CD14-positive monocyte (primary cell): ENCODE results near the gene MTFMT. TPM values are rescaled to one million over a fixed set of nuclear protein-coding genes. Genes with fewer than 3 reads are reported as not detected.

Experiments
- DNase-seq, 3 donors: peaks; one replicate each; pipeline ENCODE4 v3.0.0-alpha.2; 2011 to 2022
- H2AFZ ChIP-seq: 2 replicates; pipeline ENCODE4 v1.6.0; 2012; ENCODE audit warnings: mild to moderate bottlenecking, low read depth, low read length, inconsistent platforms; ENCODE audit not compliant: insufficient read depth, poor library complexity, severe bottlenecking
- H3K27ac ChIP-seq, 2 donors: 1 replicate in 1 of 2; 2 replicates in 1 of 2; pipeline ENCODE4 v1.5.1; 2012 to 2013; ENCODE audit warnings: low read length in 2 of 2, control low read depth in 1 of 2, inconsistent platforms in 1 of 2, low read depth in 1 of 2, mild to moderate bottlenecking in 1 of 2
- H3K27me3 ChIP-seq, 2 donors: one replicate each; pipeline versions ENCODE4 v1.6.0 to v1.6.1; 2011 to 2013; ENCODE audit warnings: low read length in 2 of 2; ENCODE audit not compliant: control insufficient read depth in 2 of 2, insufficient read depth in 2 of 2
- H3K36me3 ChIP-seq, 2 donors: replicated peaks in 1 of 2; 1 replicate in 1 of 2; 2 replicates in 1 of 2; pipeline versions ENCODE4 v1.5.1 to v1.6.1; 2012 to 2013; ENCODE audit warnings: low read length in 2 of 2, control low read depth in 1 of 2, inconsistent platforms in 1 of 2, mild to moderate bottlenecking in 1 of 2; ENCODE audit not compliant: insufficient read depth in 2 of 2, control insufficient read depth in 1 of 2
- H3K4me1 ChIP-seq, 2 donors: 1 replicate in 1 of 2; 2 replicates in 1 of 2; pipeline versions ENCODE4 v1.5.1 to v1.6.1; 2012 to 2013; ENCODE audit warnings: low read length in 2 of 2, control low read depth in 1 of 2, inconsistent platforms in 1 of 2, mild to moderate bottlenecking in 1 of 2, moderate library complexity in 1 of 2; ENCODE audit not compliant: insufficient read depth in 2 of 2, control insufficient read depth in 1 of 2
- H3K4me2 ChIP-seq: replicated peaks from 2 replicates; pipeline ENCODE3; 2012; ENCODE audit warnings: low read length, moderate library complexity, mild to moderate bottlenecking; ENCODE audit not compliant: poor library complexity, severe bottlenecking; ENCODE audit errors: extremely low read depth
- H3K4me3 ChIP-seq, 3 experiments: fragments of 200-600 bp in 1 of 3; sonication (generic) in 1 of 3; replicated peaks in 1 of 3; 1 replicate in 2 of 3; 2 replicates in 1 of 3; pipeline ENCODE4 v1.5.1; 2011 to 2013; ENCODE audit warnings: low read length in 3 of 3, mild to moderate bottlenecking in 3 of 3, control low read depth in 2 of 3, low read depth in 2 of 3, inconsistent platforms in 1 of 3, moderate library complexity in 1 of 3
- H3K79me2 ChIP-seq: 2 replicates; pipeline ENCODE4 v1.6.0; 2012; ENCODE audit warnings: mild to moderate bottlenecking, control low read depth, inconsistent platforms, low read length, moderate library complexity; ENCODE audit not compliant: insufficient read depth
- H3K9ac ChIP-seq: 2 replicates; pipeline ENCODE4 v1.6.0; 2017; ENCODE audit warnings: low read length, mild to moderate bottlenecking; ENCODE audit not compliant: insufficient read depth, poor library complexity, severe bottlenecking
- H3K9me3 ChIP-seq, 2 donors: replicated peaks in 1 of 2; 1 replicate in 1 of 2; 2 replicates in 1 of 2; pipeline versions ENCODE4 v1.5.1 to v1.6.1; 2012 to 2013; ENCODE audit warnings: low read length in 2 of 2, control low read depth in 1 of 2; ENCODE audit not compliant: control insufficient read depth in 1 of 2, insufficient read depth in 1 of 2
- H4K20me1 ChIP-seq: 2 replicates; pipeline ENCODE4 v1.6.0; 2012; ENCODE audit warnings: mild to moderate bottlenecking, low read length, control low read depth, moderate library complexity; ENCODE audit not compliant: insufficient read depth
- H3K27ac Mint-ChIP-seq, 7 donors: one replicate each; pipeline ENCODE4 v1.8.0; 2020; ENCODE audit warnings: mild to moderate bottlenecking in 7 of 7, mixed read lengths in 7 of 7, moderate library complexity in 6 of 7, inconsistent platforms in 2 of 7
- H3K27me3 Mint-ChIP-seq, 3 donors: one replicate each; pipeline ENCODE4 v1.8.0; 2021 to 2022; ENCODE audit warnings: low read depth in 3 of 3, mild to moderate bottlenecking in 3 of 3, mixed read lengths in 3 of 3, moderate library complexity in 3 of 3, inconsistent platforms in 1 of 3
- H3K36me3 Mint-ChIP-seq, 2 donors: one replicate each; pipeline ENCODE4 v1.8.0; 2020; ENCODE audit warnings: mixed read lengths in 2 of 2, inconsistent platforms in 1 of 2, mild to moderate bottlenecking in 1 of 2
- H3K4me1 Mint-ChIP-seq: one replicate; pipeline ENCODE4 v1.8.0; 2020; ENCODE audit warnings: mild to moderate bottlenecking, mixed read lengths
- H3K4me3 Mint-ChIP-seq, 2 donors: one replicate each; pipeline ENCODE4 v1.8.0; 2020; ENCODE audit warnings: mild to moderate bottlenecking in 2 of 2, mixed read lengths in 2 of 2, moderate library complexity in 1 of 2
- H3K9me3 Mint-ChIP-seq, 7 donors: one replicate each; pipeline ENCODE4 v1.8.0; 2020 to 2022; ENCODE audit warnings: mixed read lengths in 7 of 7, mild to moderate bottlenecking in 6 of 7, moderate library complexity in 6 of 7, inconsistent platforms in 2 of 7
- WGBS: methylation state at CpG from one replicate; pipeline ENCODE4 v1.1.5; 2013; ENCODE audit warnings: missing lambda C conversion rate; ENCODE audit not compliant: insufficient coverage; 5-methylcytosine and 5-hydroxymethylcytosine counted together
- intact Hi-C, 2 donors: fragments of 100-400 bp; cut with micrococcal nuclease; formaldehyde crosslinking; loops; one replicate each; pipeline versions ENCODE4 v1.15.0 to v1.15.1; 2023
- polyA plus RNA-seq, 3 donors: library from polyadenylated mRNA; depleted of rRNA in 1 of 3; unstranded in 2 of 3; stranded (reverse) in 1 of 3; fragments of 300-500 nt in 2 of 3; fragments of >200 nt in 1 of 3; fragmentation: Illumina TruSeq in 2 of 3; gene quantifications; 1 replicate in 2 of 3; 2 replicates in 1 of 3; pipeline ENCODE4 v1.2.3, GENCODE V29; 2012 to 2021
- TF ChIP-seq, protein P1 (sequence below): fragments of 200-600 bp; IDR thresholded peaks from one replicate; pipeline ENCODE4 v1.8.0; 2022; ENCODE audit warnings: antibody characterized with exemption, mild to moderate bottlenecking

Gene MTFMT
- polyA plus RNA-seq, 3 donors, result 5.1 to 10.8 (median 9.0) TPM

DNA sequence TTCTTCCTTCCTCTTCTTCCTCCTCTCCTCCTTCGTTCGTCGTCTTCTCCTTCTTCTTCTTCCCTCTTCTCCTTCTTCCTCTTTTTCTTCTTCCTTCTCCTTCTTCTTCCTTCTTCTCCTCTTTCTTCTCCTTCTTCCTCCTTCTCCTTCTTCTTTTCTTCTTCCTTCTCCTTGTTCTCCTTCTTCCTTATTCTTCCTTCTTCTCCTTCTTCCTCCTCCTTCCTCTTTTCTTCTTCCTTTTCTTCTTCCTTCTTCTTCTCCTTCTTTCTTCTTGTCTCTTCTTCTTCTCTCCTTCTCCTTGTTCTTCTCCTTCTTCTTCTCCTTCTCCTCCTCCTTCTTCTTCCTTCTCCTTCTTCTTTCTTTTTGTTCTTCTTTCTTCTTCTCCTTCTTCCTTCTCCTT, 75.0 kb downstream of the MTFMT start:
- Mint-ChIP-seq H3K36me3 (peaks cover 42 to 71% of the 10 kb centered on the region in 2 donors), H3K4me3 (no peak overlapping the region), H3K9me3 (peaks cover 50 to 71% (median 56%) of the 10 kb centered on the region in 7 donors), H3K4me1 (peaks cover 3% of the 10 kb centered on the region), H3K27ac (peak overlapping the region; percentile 51 to 92 (median 82)), H3K27me3 (peaks cover 0 to 13% (median 6%) of the 10 kb centered on the region in 3 donors)
- intact Hi-C loops, result no loop called here
- Histone ChIP-seq H3K9me3 (peaks cover 14 to 59% of the 10 kb centered on the region in 2 donors), H3K27ac (peak overlapping the region in 1 of 2 donors; percentile 45), H3K27me3 (no peaks in the 10 kb centered on the region), H3K79me2 (no peaks in the 10 kb centered on the region), H2AFZ (no peak overlapping the region), H4K20me1 (peaks cover 7% of the 10 kb centered on the region), H3K9ac (no peak overlapping the region), H3K4me3 (no peak overlapping the region), H3K4me1 (no peaks in the 10 kb centered on the region), H3K36me3 (peaks cover 41 to 46% of the 10 kb centered on the region in 2 donors), H3K4me2 (no peak overlapping the region)
- 8% methylated on average over 2 of the region's 3 CpGs for WGBS
- TF ChIP-seq, protein P1, sequence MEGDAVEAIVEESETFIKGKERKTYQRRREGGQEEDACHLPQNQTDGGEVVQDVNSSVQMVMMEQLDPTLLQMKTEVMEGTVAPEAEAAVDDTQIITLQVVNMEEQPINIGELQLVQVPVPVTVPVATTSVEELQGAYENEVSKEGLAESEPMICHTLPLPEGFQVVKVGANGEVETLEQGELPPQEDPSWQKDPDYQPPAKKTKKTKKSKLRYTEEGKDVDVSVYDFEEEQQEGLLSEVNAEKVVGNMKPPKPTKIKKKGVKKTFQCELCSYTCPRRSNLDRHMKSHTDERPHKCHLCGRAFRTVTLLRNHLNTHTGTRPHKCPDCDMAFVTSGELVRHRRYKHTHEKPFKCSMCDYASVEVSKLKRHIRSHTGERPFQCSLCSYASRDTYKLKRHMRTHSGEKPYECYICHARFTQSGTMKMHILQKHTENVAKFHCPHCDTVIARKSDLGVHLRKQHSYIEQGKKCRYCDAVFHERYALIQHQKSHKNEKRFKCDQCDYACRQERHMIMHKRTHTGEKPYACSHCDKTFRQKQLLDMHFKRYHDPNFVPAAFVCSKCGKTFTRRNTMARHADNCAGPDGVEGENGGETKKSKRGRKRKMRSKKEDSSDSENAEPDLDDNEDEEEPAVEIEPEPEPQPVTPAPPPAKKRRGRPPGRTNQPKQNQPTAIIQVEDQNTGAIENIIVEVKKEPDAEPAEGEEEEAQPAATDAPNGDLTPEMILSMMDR, result no peak
- DNase-seq, result no peak

DNA sequence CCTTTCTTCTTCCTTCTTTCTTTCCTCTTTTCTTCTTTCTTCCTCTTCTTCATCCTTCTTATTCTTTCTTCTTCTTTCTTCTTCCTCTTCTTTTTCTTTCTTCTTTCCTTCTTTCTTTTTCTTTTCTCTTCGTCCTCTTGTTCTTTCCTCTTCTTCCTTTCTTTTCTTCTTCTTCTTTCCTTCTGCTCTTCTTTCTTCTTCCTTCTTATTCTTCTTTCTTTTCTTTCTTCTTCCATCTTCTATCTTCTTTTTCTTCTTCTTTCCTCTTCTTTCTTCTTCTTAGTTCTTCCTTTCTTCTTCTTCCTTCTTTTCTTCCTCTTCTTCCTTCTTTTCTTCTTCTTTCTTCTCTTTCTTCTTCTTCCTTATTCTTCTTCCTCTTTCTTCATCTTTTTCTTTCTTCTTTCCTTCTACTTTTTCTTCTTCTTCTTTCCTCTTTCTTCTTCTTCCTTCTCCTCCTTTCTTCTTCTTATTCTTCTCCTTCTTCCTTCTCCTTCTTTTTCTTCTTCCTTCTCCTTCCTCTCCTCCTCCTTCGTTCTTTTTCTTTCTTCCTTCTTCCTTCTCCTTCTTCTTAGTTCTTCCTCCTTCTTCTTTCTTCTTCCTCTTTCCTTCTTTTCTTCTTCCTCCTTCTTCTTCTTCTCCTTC, 77.5 kb downstream of the MTFMT start:
- Histone ChIP-seq H3K4me2 (no peak overlapping the region), H3K9ac (no peak overlapping the region), H3K36me3 (peaks cover 17 to 21% of the 10 kb centered on the region in 2 donors), H2AFZ (no peak overlapping the region), H3K27me3 (no peaks in the 10 kb centered on the region), H3K4me1 (no peaks in the 10 kb centered on the region), H3K4me3 (no peak overlapping the region), H4K20me1 (no peaks in the 10 kb centered on the region), H3K9me3 (peaks cover 14 to 57% of the 10 kb centered on the region in 2 donors), H3K27ac (no peak overlapping the region), H3K79me2 (no peaks in the 10 kb centered on the region)
- intact Hi-C loops, result no loop called here
- Mint-ChIP-seq H3K27ac (peak overlapping the region; percentile 10 to 83 (median 65)), H3K9me3 (peaks cover 46 to 69% (median 56%) of the 10 kb centered on the region in 7 donors), H3K4me3 (no peak overlapping the region), H3K4me1 (no peaks in the 10 kb centered on the region), H3K36me3 (peaks cover 20 to 54% of the 10 kb centered on the region in 2 donors), H3K27me3 (peaks cover 0 to 13% (median 6%) of the 10 kb centered on the region in 3 donors)
- TF ChIP-seq, protein P1, result no peak
- no peak for DNase-seq
- 82% methylated on average over 2 of the region's 2 CpGs for WGBS

Other genes starting within 250 kb of the MTFMT start
- gene PIF1, start 204.0 kb downstream of the MTFMT start, polyA plus RNA-seq, result under 1 TPM in 2 of 3 donors, not detected in 1; 0.13 to 0.43 TPM
- 10 to 100 TPM; 54.1 to 93.5 (median 78.0) TPM for gene PLEKHO2, start 187.7 kb downstream of the MTFMT start, polyA plus RNA-seq
- 1 to 10 TPM in 1 of 3 donors, under 1 TPM in 2; 0.49 to 3.5 (median 0.90) TPM for gene ANKDD1A, start 117.7 kb downstream of the MTFMT start, polyA plus RNA-seq
- 100 to 1,000 TPM; 102 to 375 (median 358) TPM for gene SPG21, start 39.7 kb downstream of the MTFMT start, polyA plus RNA-seq
- not detected for gene SLC51B, start 15.7 kb upstream of the MTFMT start, polyA plus RNA-seq
- not detected for gene RASL12, start 38.4 kb upstream of the MTFMT start, polyA plus RNA-seq
- gene KBTBD13, start 47.1 kb upstream of the MTFMT start, polyA plus RNA-seq, result not detected
- gene UBAP1L, start 85.6 kb upstream of the MTFMT start, polyA plus RNA-seq, result 1 to 10 TPM in 1 of 3 donors, not detected in 2; 4.8 TPM
- gene PDCD7, start 104.2 kb upstream of the MTFMT start, polyA plus RNA-seq, result 1 to 10 TPM; 3.1 to 6.9 (median 4.7) TPM
- 10 to 100 TPM; 15.2 to 24.9 (median 20.0) TPM for gene CLPX, start 155.7 kb upstream of the MTFMT start, polyA plus RNA-seq
- under 1 TPM in 1 of 3 donors, not detected in 2; 0.13 TPM for gene CILP, start 181.8 kb upstream of the MTFMT start, polyA plus RNA-seq